Motor neuron (in vitro differentiated cells): Measurements from ENCODE around the gene KIRREL3. TPM values are rescaled to one million over a fixed set of nuclear protein-coding genes. Genes with fewer than 3 reads are reported as not detected.

Experiments used
- ATAC-seq, 8 experiments: fragments of 200-7000 bp; cut with Tn5 transposase; replicated peaks in 6 of 8; 2 replicates each; pipeline ENCODE4 v1.8.0; 2021; ENCODE audit warnings: mild to moderate bottlenecking in 8 of 8, moderate library complexity in 8 of 8
- H3K27ac ChIP-seq, 2 donors: fragments of 250-450 bp; sonication (Bioruptor Pico); 2 replicates each; pipeline ENCODE4 v1.9.0; 2021; ENCODE audit warnings: antibody characterized with exemption in 2 of 2, mild to moderate bottlenecking in 2 of 2, moderate library complexity in 1 of 2
- H3K4me1 ChIP-seq, 2 donors: fragments of 250-450 bp; sonication (Bioruptor Pico); replicated peaks in 1 of 2; 2 replicates each; pipeline ENCODE4 v1.6.1; 2021; ENCODE audit warnings: antibody characterized with exemption in 2 of 2, mild to moderate bottlenecking in 2 of 2, moderate library complexity in 1 of 2
- H3K4me3 ChIP-seq, 5 donors: fragments of 250-450 bp; sonication (Bioruptor Pico); 2 replicates each; pipeline ENCODE4 v1.9.0; 2021; ENCODE audit warnings: antibody characterized with exemption in 5 of 5, mild to moderate bottlenecking in 5 of 5, moderate library complexity in 4 of 5
- WGBS, 10 experiments: fragments of 450-650 bp; shearing (Covaris generic); methylation state at CpG; one replicate each; pipeline ENCODE4 v1.0.0; 2022; 5-methylcytosine and 5-hydroxymethylcytosine counted together
- in situ Hi-C, 9 experiments: fragments of 400-800 bp; cut with MboI; loops; one replicate each; pipeline ENCODE4 v1.15.0; 2021; ENCODE audit warnings: low sequenced_read_pairs in 9 of 9, low pct_unique_long_range_greater_than_20kb in 2 of 9; ENCODE audit not compliant: unreplicated experiment in 9 of 9
- total RNA-seq, 8 experiments: library from RNA; unstranded; fragments of 300-600 nt; gene quantifications; 2 replicates each; pipeline versions ENCODE4 v1.2.3 to v1.2.4, GENCODE V29; 2022

The KIRREL3 gene
- total RNA-seq, 8 experiments from 2014 or later: 3.2 to 53.1 (median 4.8) TPM

- ATAC-seq: peak in 1 of 8 experiments; percentile 50
- no peak overlapping the region for H3K4me3 ChIP-seq
- H3K27ac ChIP-seq: no peak overlapping the region
- WGBS, 10 experiments: 20 to 100% (median 79%) methylated on average over 1 to 6 of the region's 10 CpGs; no CpG with 5 or more reads in 2 of the 10 experiments
- in situ Hi-C loops: no loop called here
- peaks cover 0 to 10% of the 10 kb centered on the region in 2 donors for H3K4me1 ChIP-seq
Measured at GRCh38 chr11:126764231-126764630, 236.3 kb downstream of the KIRREL3 start.

GRCh38 chr11:126756855-126757254, 243.7 kb downstream of the KIRREL3 start:
- no peak overlapping the region for H3K4me3 ChIP-seq
- WGBS, 10 experiments: 0 to 80% (median 47%) methylated on average over 1 to 2 of the region's 2 CpGs; no CpG with 5 or more reads in 3 of the 10 experiments
- ATAC-seq: no peak
- in situ Hi-C loops: no loop called here
- H3K27ac ChIP-seq: no peak overlapping the region
- peaks cover 7 to 26% of the 10 kb centered on the region in 2 donors for H3K4me1 ChIP-seq

GRCh38 chr11:126756421-126756820, 244.1 kb downstream of the KIRREL3 start:
- in situ Hi-C loops: no loop called here
- WGBS, 10 experiments: 0 to 100% (median 83%) methylated on average over 1 of the region's 2 CpGs; no CpG with 5 or more reads in 5 of the 10 experiments
- Histone ChIP-seq H3K4me3 (no peak overlapping the region), H3K4me1 (peaks cover 7 to 26% of the 10 kb centered on the region in 2 donors), H3K27ac (no peak overlapping the region)
- ATAC-seq: no peak

GRCh38 chr11:126755526-126755925, 245.0 kb downstream of the KIRREL3 start:
- WGBS, 10 experiments: 33 to 100% (median 67%) methylated on average over 1 to 4 of the region's 4 CpGs; no CpG with 5 or more reads in 1 of the 10 experiments
- peak in 2 of 8 experiments; percentile 11 to 39 for ATAC-seq
- H3K4me1 ChIP-seq: peaks cover 7 to 26% of the 10 kb centered on the region in 2 donors
- H3K4me3 ChIP-seq: no peak overlapping the region
- in situ Hi-C loops: no loop called here
- H3K27ac ChIP-seq: no peak overlapping the region

- H3K4me1 ChIP-seq: peaks cover 7 to 26% of the 10 kb centered on the region in 2 donors
- in situ Hi-C loops: no loop called here
- 30 to 89% (median 68%) methylated on average over 1 to 6 of the region's 7 CpGs for WGBS, 10 experiments
- H3K27ac ChIP-seq: no peak overlapping the region
- peak in 3 of 8 experiments; percentile 26 to 60 (median 27) for ATAC-seq
- H3K4me3 ChIP-seq: no peak overlapping the region
Measured at GRCh38 chr11:126754591-126755426, 245.8 kb downstream of the KIRREL3 start.

GRCh38 chr11:126753990-126754389, 246.6 kb downstream of the KIRREL3 start:
- in situ Hi-C loops: no loop called here
- no peak overlapping the region for H3K27ac ChIP-seq
- H3K4me3 ChIP-seq: no peak overlapping the region
- 11 to 100% (median 81%) methylated on average over 1 of the region's 1 CpG; no CpG with 5 or more reads in 6 of the 10 experiments for WGBS, 10 experiments
- no peak for ATAC-seq
- peaks cover 7 to 34% of the 10 kb centered on the region in 2 donors for H3K4me1 ChIP-seq

GRCh38 chr11:126751242-126751641, 249.3 kb downstream of the KIRREL3 start:
- Histone ChIP-seq H3K4me1 (peaks cover 29 to 60% of the 10 kb centered on the region in 2 donors), H3K4me3 (no peak overlapping the region), H3K27ac (no peak overlapping the region)
- in situ Hi-C loops: no loop called here
- 46 to 100% (median 97%) methylated on average over 1 to 4 of the region's 4 CpGs for WGBS, 10 experiments
- ATAC-seq: no peak

GRCh38 chr11:126748793-126749192, 251.8 kb downstream of the KIRREL3 start:
- WGBS, 10 experiments: 43 to 100% (median 90%) methylated on average over 2 to 6 of the region's 6 CpGs; no CpG with 5 or more reads in 1 of the 10 experiments
- Histone ChIP-seq H3K27ac (peak overlapping the region; percentile 14 to 72), H3K4me1 (peaks cover 22 to 40% of the 10 kb centered on the region in 2 donors), H3K4me3 (no peak overlapping the region)
- in situ Hi-C loops: no loop called here
- ATAC-seq: no peak

- 0 to 97% (median 33%) methylated on average over 1 to 6 of the region's 17 CpGs for WGBS, 10 experiments
- in situ Hi-C loops: no loop called here
- Histone ChIP-seq H3K4me1 (peaks cover 22 to 36% of the 10 kb centered on the region in 2 donors), H3K27ac (peak overlapping the region; percentile 20 to 72), H3K4me3 (no peak overlapping the region)
- peak in 7 of 8 experiments; percentile 20 to 99 (median 97) for ATAC-seq
Measured at GRCh38 chr11:126748100-126748791, 252.3 kb downstream of the KIRREL3 start.

GRCh38 chr11:126747315-126747714, 253.3 kb downstream of the KIRREL3 start:
- no peak for ATAC-seq
- in situ Hi-C loops: no loop called here
- Histone ChIP-seq H3K4me3 (no peak overlapping the region), H3K4me1 (peaks cover 22 to 36% of the 10 kb centered on the region in 2 donors), H3K27ac (peak overlapping the region; percentile 20 to 72)
- 20 to 96% (median 83%) methylated on average over 1 to 9 of the region's 9 CpGs for WGBS, 10 experiments

- 59 to 100% (median 94%) methylated on average over 2 to 4 of the region's 4 CpGs; no CpG with 5 or more reads in 3 of the 10 experiments for WGBS, 10 experiments
- Histone ChIP-seq H3K4me1 (peaks cover 22 to 36% of the 10 kb centered on the region in 2 donors), H3K4me3 (no peak overlapping the region), H3K27ac (peak overlapping the region in 1 of 2 donors; percentile 72)
- no peak for ATAC-seq
- in situ Hi-C loops: no loop called here
Measured at GRCh38 chr11:126746443-126746842, 254.1 kb downstream of the KIRREL3 start.

- Histone ChIP-seq H3K27ac (no peak overlapping the region), H3K4me3 (no peak overlapping the region), H3K4me1 (peaks cover 22 to 46% of the 10 kb centered on the region in 2 donors)
- WGBS, 10 experiments: 20 to 87% (median 82%) methylated on average over 1 to 3 of the region's 4 CpGs; no CpG with 5 or more reads in 4 of the 10 experiments
- in situ Hi-C loops: no loop called here
- no peak for ATAC-seq
Measured at GRCh38 chr11:126744699-126745098, 255.9 kb downstream of the KIRREL3 start.

- ATAC-seq: no peak
- Histone ChIP-seq H3K4me3 (no peak overlapping the region), H3K27ac (no peak overlapping the region), H3K4me1 (peaks cover 19 to 41% of the 10 kb centered on the region in 2 donors)
- in situ Hi-C loops: no loop called here
- 81 to 84% (median 83%) methylated on average over 1 to 2 of the region's 2 CpGs; no CpG with 5 or more reads in 5 of the 10 experiments for WGBS, 10 experiments
Measured at GRCh38 chr11:126743628-126744027, 256.9 kb downstream of the KIRREL3 start.
